OCI-LY7 (cell line): ENCODE data around the gene CLDN22.

Source experiments
- CTCF ChIP-seq: fragments of 200-600 bp; sonication (generic); conservative IDR thresholded peaks from 2 replicates; pipeline ENCODE4 v1.5.1; 2014; ENCODE audit warnings: mild to moderate bottlenecking, antibody characterized with exemption, low read length, moderate library complexity, mixed read lengths
- EZH2phosphoT487 ChIP-seq: fragments of 200-600 bp; sonication (generic); IDR thresholded peaks from 2 replicates; pipeline ENCODE4 v1.6.1; 2018; ENCODE audit warnings: low read depth, borderline replicate concordance, mild to moderate bottlenecking, mixed run types, antibody characterized with exemption, low read length, moderate library complexity, mixed read lengths

DNA sequence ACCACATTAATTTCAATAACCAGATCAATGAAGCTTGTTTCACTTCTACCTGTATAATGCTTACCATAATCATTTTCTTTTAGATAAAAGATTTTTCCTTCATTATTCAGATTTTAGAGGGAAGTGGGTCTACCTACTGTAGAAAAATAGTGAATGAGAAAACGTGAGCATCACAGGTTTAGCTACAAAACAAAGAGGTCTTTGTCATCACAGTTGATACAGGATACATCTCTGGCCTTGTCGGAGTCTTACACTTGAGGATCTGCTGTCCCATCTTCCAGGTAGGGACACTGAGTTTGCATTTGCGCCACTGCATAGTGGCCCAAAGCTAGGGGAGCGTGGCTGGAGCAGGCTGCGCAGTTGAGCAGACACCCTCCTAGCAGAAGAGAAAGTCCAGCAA is 1.4 kb upstream of the CLDN22 start:
- TF ChIP-seq CTCF (no peak), EZH2phosphoT487 (no peak)
